Subcutaneous adipose tissue (tissue), 4 donors: ENCODE measurements around the gene METTL24. TPM values are rescaled to one million over a fixed set of nuclear protein-coding genes. Genes with fewer than 3 reads are reported as not detected.

Experiments
- CTCF ChIP-seq: fragments of 450-650 bp; IDR thresholded peaks from one replicate; pipeline ENCODE4 v1.5.1; 2016; ENCODE audit warnings: low read depth, mild to moderate bottlenecking, control low read depth, antibody characterized with exemption, moderate library complexity
- total RNA-seq, 4 donors: library from RNA; depleted of rRNA; stranded (reverse); fragments of >200 nt; gene quantifications; one replicate each; pipeline ENCODE4 v1.1.0, GENCODE V29; 2016

METTL24 gene
- total RNA-seq, 4 donors from 2014 or later: 0.68 to 0.88 TPM; not detected in 2

GRCh38 chr6:110255211-110255750 is 102.9 kb downstream of the METTL24 start:
- no peak for TF ChIP-seq CTCF

GRCh38 chr6:110250838-110251237 is 107.3 kb downstream of the METTL24 start:
- TF ChIP-seq CTCF: no peak

- TF ChIP-seq CTCF: no peak
Observed at GRCh38 chr6:110250058-110250457, 108.1 kb downstream of the METTL24 start.

- TF ChIP-seq CTCF: no peak
Observed at GRCh38 chr6:110246900-110247546, 111.1 kb downstream of the METTL24 start.

GRCh38 chr6:110246378-110246777 is 111.8 kb downstream of the METTL24 start:
- TF ChIP-seq CTCF: no peak

GRCh38 chr6:110239526-110240274 is 118.4 kb downstream of the METTL24 start:
- TF ChIP-seq CTCF: no peak

GRCh38 chr6:110233770-110234374 is 124.3 kb downstream of the METTL24 start:
- no peak for TF ChIP-seq CTCF
